Mononuclear cell (primary cell): ENCODE measurements around the gene ASB4. TPM values are rescaled to one million over a fixed set of nuclear protein-coding genes. Genes with fewer than 3 reads are reported as not detected.
"Not testable (repeated sequence)": the region's sequence is repeated elsewhere in the genome, so short reads cannot be mapped to it uniquely, and the experiment has no call there.

Experiments used
- H3K27me3 ChIP-seq: 2 replicates; pipeline ENCODE4 v1.6.0; 2011; ENCODE audit warnings: low read length, control low read depth; ENCODE audit not compliant: insufficient read depth
- H3K4me1 ChIP-seq: 2 replicates; pipeline ENCODE4 v1.5.1; 2011; ENCODE audit warnings: mild to moderate bottlenecking, low read length, control low read depth; ENCODE audit not compliant: insufficient read depth
- H3K4me3 ChIP-seq: 2 replicates; pipeline ENCODE4 v1.5.1; 2011; ENCODE audit warnings: mild to moderate bottlenecking, low read length, moderate library complexity
- H3K9me3 ChIP-seq: 2 replicates; pipeline ENCODE4 v1.5.1; 2011; ENCODE audit warnings: low read depth, mild to moderate bottlenecking, control low read depth, low read length
- total RNA-seq: library from RNA; depleted of rRNA; stranded (reverse); fragments of >200 nt; gene quantifications from one replicate; pipeline ENCODE4 v1.2.3, GENCODE V29; 2012

The ASB4 gene
- 0.10 TPM for total RNA-seq

GRCh38 chr7:95485391-95486123, at the start of gene ASB4:
Gene ASB4, plus strand, starts transcription at chr7:95485943. Its CDS starts 29 bp downstream, at chr7:95485972.
- peaks cover 3% of the 10 kb centered on the region for H3K27me3 ChIP-seq
- no peaks in the 10 kb centered on the region for H3K4me1 ChIP-seq
- H3K4me3 ChIP-seq = no peak within 1 kb of the TSS
- no peaks in the 10 kb centered on the region for H3K9me3 ChIP-seq

GRCh38 chr7:95436407-95436806, 49.3 kb upstream of the ASB4 start:
- H3K4me3 ChIP-seq = no peak overlapping the region
- no peaks in the 10 kb centered on the region for H3K9me3 ChIP-seq
- H3K4me1 ChIP-seq = peaks cover 14% of the 10 kb centered on the region
- no peaks in the 10 kb centered on the region for H3K27me3 ChIP-seq

- Histone ChIP-seq H3K9me3 (no peaks in the 10 kb centered on the region), H3K4me1 (peaks cover under 1% of the 10 kb centered on the region), H3K27me3 (no peaks in the 10 kb centered on the region), H3K4me3 (no peak overlapping the region)
Measured at GRCh38 chr7:95440394-95441038, 45.2 kb upstream of the ASB4 start.

GRCh38 chr7:95441042-95441823, 44.5 kb upstream of the ASB4 start:
- H3K9me3 ChIP-seq = no peaks in the 10 kb centered on the region
- no peaks in the 10 kb centered on the region for H3K27me3 ChIP-seq
- no peaks in the 10 kb centered on the region for H3K4me1 ChIP-seq
- H3K4me3 ChIP-seq = no peak overlapping the region

- no peak overlapping the region for H3K4me3 ChIP-seq
- no peaks in the 10 kb centered on the region for H3K9me3 ChIP-seq
- H3K27me3 ChIP-seq = no peaks in the 10 kb centered on the region
Measured at GRCh38 chr7:95444796-95445195, 40.9 kb upstream of the ASB4 start.

GRCh38 chr7:95446618-95447017, 39.1 kb upstream of the ASB4 start:
- no peaks in the 10 kb centered on the region for H3K4me1 ChIP-seq
- H3K9me3 ChIP-seq = no peaks in the 10 kb centered on the region
- H3K4me3 ChIP-seq = no peak overlapping the region
- H3K27me3 ChIP-seq = no peaks in the 10 kb centered on the region

More at GRCh38 chr7:95444796-95445195, 40.9 kb upstream of the ASB4 start:
- no peaks in the 10 kb centered on the region for H3K4me1 ChIP-seq

GRCh38 chr7:95454438-95455045, 31.2 kb upstream of the ASB4 start:
- H3K27me3 ChIP-seq = peaks cover 7% of the 10 kb centered on the region
- H3K9me3 ChIP-seq = peaks cover 7% of the 10 kb centered on the region
- H3K4me1 ChIP-seq = no peaks in the 10 kb centered on the region
- no peak overlapping the region for H3K4me3 ChIP-seq

GRCh38 chr7:95457947-95458346, 27.8 kb upstream of the ASB4 start:
- H3K4me3 ChIP-seq = no peak overlapping the region
- no peaks in the 10 kb centered on the region for H3K4me1 ChIP-seq
- H3K27me3 ChIP-seq = peaks cover 7% of the 10 kb centered on the region
- H3K9me3 ChIP-seq = peaks cover 7% of the 10 kb centered on the region

- not testable (repeated sequence) for H3K9me3 ChIP-seq, H3K4me3 ChIP-seq, H3K4me1 ChIP-seq, H3K27me3 ChIP-seq
Measured at GRCh38 chr7:95460653-95461052, 25.1 kb upstream of the ASB4 start.

- Histone ChIP-seq H3K4me3 (no peak overlapping the region), H3K9me3 (no peaks in the 10 kb centered on the region), H3K4me1 (no peaks in the 10 kb centered on the region), H3K27me3 (no peaks in the 10 kb centered on the region)
Measured at GRCh38 chr7:95467912-95468607, 17.7 kb upstream of the ASB4 start.

GRCh38 chr7:95469187-95469586, 16.6 kb upstream of the ASB4 start:
- H3K27me3 ChIP-seq = no peaks in the 10 kb centered on the region
- H3K4me1 ChIP-seq = no peaks in the 10 kb centered on the region
- no peaks in the 10 kb centered on the region for H3K9me3 ChIP-seq
- no peak overlapping the region for H3K4me3 ChIP-seq

- H3K4me3 ChIP-seq = no peak overlapping the region
- H3K4me1 ChIP-seq = no peaks in the 10 kb centered on the region
- H3K27me3 ChIP-seq = no peaks in the 10 kb centered on the region
- no peaks in the 10 kb centered on the region for H3K9me3 ChIP-seq
Measured at GRCh38 chr7:95469848-95470247, 15.9 kb upstream of the ASB4 start.

- Histone ChIP-seq H3K27me3 (no peaks in the 10 kb centered on the region), H3K4me1 (no peaks in the 10 kb centered on the region), H3K4me3 (no peak overlapping the region), H3K9me3 (no peaks in the 10 kb centered on the region)
Measured at GRCh38 chr7:95470452-95470851, 15.3 kb upstream of the ASB4 start.

- H3K4me3 ChIP-seq = no peak overlapping the region
- H3K4me1 ChIP-seq = no peaks in the 10 kb centered on the region
- H3K9me3 ChIP-seq = no peaks in the 10 kb centered on the region
- H3K27me3 ChIP-seq = no peaks in the 10 kb centered on the region
Measured at GRCh38 chr7:95471071-95471470, 14.7 kb upstream of the ASB4 start.
